GM21423 (cell line): Measurements from ENCODE around the gene PLEK2.
"Not testable (repeated sequence)": the region's sequence is repeated elsewhere in the genome, so short reads cannot be mapped to it uniquely, and the experiment has no call there.

Experiments used
- ATAC-seq: cut with Tn5 transposase; IDR thresholded peaks from one replicate; pipeline ENCODE4 v1.9.1; 2021; ENCODE audit warnings: mild to moderate bottlenecking, moderate library complexity; ENCODE audit not compliant: unreplicated experiment

Gene PLEK2

DNA sequence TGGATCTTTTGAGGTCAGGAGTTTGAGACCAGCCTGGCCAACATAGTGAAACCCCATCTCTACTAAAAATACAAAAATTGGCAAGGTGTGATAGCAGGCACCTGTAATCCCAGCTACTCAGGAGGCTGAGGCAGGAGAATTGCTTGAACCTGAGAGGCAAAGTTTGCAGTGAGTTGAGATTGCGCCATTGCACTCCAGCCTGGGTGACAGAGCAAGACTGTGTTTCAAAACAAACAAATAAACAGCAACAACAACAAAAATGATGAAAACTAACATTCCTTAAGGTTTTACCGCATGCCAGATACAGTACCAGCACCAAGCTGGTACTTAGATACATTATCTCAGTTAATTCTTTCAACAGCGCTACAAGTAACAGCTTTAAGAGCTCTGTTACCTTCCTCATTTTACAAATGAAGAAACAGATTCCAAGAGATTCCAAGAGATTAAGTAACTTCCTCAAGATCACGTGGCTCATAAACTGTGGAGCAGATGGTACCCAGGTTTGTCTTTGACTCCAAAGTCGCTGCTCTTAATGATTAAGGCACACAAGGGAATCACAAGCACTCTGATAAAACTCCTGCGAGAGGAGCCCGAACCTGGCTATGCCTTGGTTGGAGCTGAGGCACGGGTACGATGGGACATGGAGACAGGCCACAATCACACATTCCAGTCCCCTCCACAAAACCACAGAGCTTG, 17.7 kb upstream of the PLEK2 start:
- no peak for ATAC-seq

GRCh38 chr14:67428501-67429031, 16.6 kb upstream of the PLEK2 start:
- no peak for ATAC-seq

GRCh38 chr14:67426983-67427606, 15.1 kb upstream of the PLEK2 start:
- peak; percentile 52 for ATAC-seq

DNA sequence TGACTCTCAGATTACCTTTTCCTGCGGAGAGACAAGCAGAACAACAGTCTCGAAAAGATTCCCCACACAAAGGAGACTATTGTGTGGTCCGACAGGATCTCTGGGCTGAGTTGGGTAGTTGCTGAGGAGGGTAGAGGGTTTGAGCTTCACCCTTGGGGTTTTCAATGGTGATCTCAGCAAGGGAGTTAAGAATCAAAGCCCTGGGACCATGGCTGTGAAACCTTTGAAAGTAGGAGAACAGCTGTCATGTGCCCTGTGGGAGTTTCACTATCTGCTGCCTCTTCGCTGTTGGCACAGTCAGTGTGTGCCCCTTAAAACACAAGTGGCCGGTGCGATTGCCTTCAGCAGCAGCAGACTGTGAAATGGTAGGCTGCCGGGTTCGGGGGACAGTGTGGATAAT, 14.2 kb upstream of the PLEK2 start:
- ATAC-seq = no peak

DNA sequence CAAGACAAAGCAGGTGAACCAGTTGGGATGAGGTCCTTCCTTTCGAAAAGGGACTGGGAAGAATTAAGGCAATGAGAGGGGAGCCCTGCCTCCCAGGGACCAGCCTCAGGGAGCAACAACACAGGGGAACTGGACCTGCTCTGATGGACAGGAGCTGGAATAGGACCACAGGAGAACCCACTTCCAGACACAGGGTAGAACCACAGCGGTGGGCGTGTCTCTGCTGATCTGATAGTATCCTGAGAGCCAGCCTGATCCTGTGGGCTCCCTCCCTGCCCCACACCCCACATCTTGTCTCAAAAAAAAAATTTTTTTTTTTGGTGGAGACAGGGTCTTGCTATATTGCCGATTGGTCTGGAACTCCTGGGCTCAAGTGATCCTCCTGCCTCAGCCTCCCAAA, 13.6 kb upstream of the PLEK2 start:
- ATAC-seq = no peak

DNA sequence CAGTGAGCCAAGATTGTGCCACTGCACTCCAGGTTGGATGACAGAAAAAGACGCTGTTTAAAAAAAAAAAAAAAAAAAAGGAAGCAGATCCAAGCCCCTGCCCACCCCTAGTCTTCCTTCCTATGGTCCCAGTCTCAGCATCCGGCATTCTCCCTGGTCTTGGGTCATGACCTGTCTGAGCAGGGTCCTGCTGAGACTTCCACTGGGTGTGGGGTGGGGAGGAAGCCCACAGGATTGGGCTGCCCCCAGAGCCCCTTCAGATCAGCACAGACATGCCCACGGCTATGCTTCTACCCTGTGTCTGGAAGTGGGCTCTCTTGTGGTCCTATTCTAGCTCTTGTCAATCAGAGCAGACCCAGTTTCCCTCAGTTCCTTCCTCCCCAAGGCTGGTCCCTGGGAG, 12.6 kb upstream of the PLEK2 start:
- no peak for ATAC-seq

- no peak for ATAC-seq
Measured at GRCh38 chr14:67423424-67423823, 11.5 kb upstream of the PLEK2 start.

DNA sequence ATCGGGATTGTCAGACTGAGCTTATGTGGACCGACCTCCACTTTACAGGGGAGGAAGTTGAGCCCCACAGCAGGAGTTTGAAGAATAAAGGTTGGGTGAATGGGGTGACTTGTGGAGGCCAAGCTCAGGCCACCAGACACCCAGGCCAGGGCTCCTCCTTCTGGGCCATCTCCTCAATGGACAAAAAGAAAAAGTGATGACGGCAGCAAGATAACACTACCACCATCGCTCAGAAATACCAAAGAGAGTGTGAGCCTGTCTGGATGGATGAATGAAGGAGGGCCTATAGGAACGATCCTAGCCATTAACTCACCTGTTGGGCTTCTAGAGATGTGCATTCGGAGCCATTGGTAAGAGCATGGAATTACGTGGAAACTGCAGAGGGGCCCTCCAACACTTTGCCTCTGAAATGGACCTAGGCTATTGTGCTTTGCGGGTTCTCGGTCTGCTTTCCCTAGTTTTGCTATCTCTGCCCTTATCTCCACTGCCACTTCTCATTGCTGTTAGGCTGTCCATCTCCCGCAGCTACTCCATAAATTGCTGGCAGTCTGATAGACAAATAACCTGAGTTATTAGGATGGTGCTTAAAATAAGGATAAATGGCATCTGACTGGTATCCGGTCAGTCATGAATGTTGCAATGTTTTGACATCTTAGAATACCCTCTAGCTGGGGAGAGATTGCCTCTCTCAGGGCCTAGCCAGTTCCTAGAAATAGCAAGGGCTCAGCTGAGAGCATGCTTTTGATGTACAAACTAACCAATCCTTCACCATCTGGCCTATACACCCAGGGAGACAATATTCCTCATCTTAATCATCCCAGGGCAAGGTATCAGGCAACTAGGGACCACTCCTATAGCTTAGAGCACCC, 9.6 kb upstream of the PLEK2 start:
- no peak for ATAC-seq

DNA sequence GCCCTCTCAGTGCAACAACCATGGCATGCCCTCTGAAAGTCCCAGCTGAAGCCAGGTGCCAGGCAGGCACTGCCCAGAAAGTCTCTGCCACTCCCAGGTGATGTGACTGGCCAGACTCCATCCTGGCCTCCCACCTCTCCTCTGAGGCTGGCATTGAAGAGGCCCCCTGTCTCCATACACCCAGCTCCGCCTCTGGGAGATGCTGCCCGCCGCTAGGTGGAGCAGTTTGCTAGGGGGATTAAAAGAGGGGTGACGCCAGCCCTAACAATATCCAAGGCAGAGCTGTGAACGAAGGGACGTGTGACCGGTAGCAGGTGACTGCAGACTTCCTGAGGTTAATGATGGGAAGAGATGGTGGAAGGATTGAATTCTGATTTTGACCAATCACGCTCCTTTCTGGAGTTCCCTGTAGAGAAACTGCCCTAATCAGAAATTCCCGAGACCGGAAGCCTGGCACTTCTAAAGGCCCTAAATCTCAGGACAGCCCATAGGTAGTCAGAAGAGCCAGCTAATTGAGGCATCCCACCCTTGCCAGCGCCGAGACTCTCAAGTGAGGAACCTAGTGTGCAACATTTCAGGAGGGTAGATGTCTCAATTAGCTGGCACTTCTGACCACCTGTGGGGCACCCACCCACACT, 8.3 kb upstream of the PLEK2 start:
- ATAC-seq = no peak

DNA sequence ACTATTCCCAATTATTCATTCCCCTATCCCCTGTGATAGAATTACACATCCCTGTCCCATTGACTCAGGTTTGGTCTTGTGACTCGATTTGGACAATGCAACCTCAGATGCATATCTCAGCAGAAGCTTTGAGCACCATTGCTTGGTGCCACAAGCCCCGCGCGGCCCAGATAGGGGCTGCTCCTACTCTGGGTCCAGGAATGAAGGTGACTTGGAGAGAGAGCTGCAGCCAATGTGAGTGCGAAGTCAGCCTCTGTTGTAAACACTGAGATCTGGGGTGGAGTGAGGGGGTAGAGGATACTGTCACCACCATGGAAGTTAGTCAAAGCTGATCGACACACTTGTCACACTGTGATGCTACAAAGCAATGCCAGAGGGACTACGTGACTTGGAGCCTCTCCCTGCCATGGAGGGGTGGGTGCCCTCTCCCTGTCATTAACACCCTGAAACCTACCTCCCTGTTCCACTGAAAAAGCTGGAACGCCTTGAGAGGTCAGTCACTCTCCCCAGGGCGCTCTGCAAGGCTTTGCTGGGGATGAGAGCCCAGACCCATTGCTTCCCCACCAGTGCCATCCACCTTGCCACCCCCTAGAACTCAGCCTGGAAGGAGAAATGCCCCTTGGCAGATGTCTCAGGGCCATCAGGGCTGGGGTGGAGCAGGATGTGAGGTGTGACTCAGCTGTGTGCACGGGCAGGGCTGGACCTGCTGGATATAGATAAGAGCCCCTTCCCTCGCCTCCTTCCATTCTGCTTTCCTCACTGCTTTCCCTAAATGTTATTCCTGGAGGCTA, 6.6 kb upstream of the PLEK2 start:
- ATAC-seq = no peak

DNA sequence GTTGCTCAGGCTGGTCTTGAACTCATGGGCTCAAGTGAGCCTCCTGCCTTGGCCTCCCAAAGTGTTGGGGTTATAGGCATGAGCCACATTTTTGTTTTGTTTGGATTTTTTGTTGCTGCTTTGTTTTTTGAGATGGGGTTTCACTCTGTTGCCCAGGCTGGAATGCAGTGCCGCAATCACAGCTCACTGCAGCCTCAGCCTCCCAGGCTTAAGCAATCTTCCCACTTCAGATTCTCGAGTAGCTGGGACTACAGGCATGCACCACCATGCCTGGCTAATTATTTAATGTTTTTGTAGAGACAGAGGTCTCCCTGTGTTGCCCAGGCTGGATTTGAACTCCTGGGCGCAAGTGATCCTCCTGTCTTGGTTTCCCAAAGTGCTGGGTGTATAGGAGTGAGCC, 5.7 kb upstream of the PLEK2 start:
- ATAC-seq = no peak

- ATAC-seq = no peak
Measured at GRCh38 chr14:67416810-67417209, 4.8 kb upstream of the PLEK2 start.

DNA sequence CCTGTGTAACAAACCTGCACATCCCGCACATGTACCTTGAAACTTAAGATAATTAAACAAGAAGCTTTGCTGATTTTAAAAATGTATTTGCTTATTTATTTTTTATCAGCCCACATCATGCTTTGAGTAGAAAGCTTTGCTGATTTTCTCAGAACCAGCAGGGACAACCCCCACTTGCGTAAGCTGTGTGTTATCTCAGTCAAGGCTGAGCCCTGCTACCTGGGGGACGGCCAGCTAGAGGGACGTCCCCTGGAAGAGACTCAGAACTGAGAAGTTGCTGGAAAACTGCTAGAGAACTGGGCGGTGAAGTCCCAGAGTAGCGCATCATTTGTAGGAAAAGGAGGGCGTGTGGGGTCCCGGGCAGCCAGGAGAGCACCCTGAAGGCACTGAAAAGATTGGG, 4.1 kb upstream of the PLEK2 start:
- ATAC-seq = no peak

GRCh38 chr14:67415610-67416009, 3.6 kb upstream of the PLEK2 start:
- not testable (repeated sequence) for ATAC-seq

GRCh38 chr14:67413806-67414769, 2.1 kb upstream of the PLEK2 start:
- no peak for ATAC-seq

GRCh38 chr14:67411370-67411769, 595 bp downstream of the PLEK2 start:
- ATAC-seq = no peak

DNA sequence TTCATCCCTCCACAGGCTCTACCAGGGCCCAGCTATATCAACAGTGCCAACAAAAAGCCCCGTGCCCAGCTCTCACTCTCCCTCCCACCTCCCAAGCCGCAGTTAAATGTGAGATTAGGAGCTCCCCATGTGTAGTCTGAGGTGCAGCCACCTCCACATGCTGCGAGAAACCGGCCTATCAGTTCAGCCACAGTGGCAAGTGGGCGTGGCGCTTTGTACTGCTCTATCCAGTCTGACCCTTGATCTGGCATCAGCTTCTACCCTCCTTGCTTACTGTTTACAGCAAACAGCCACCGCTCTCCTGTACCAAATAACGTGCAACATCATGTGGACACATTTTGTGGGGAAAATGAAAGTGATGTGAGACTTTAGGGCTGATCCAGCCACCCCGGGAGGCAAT, 1.7 kb downstream of the PLEK2 start:
- no peak for ATAC-seq

GRCh38 chr14:67409461-67409860, 2.5 kb downstream of the PLEK2 start:
- no peak for ATAC-seq

DNA sequence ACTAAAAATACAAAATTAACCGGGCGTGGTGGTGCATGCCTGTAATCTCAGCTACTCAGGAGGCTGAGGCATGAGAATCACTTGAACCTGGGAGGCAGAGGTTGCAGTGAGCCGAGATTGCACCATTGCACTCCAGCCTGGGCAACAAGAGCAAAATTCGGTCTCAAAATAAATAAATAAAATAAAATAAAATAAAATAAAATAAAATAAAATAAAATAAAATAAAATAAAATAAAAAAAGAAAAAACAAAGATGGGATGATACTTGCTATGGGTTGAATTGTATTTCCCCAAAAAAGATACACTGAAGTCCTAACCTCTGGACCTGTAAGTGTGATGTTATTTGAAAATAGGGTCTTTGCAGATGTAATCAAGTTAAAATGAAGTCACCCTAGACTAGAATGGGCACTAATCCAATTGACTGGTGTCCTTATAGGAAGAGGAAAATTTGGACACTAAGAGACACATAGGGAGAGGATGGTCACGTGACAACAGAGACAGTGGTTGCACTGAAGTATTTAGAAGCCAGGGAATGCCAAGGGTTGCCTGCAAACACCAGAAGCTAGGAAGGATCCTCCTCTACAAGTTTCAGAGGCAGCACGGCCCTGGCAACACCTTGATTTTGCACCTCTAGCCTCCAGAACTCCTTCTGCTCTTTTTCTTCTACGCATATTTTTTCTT, 3.7 kb downstream of the PLEK2 start:
- ATAC-seq = not testable (repeated sequence)
